Activated naive CD8-positive, alpha-beta T cell treated with anti-CD3 and anti-CD28 coated beads for 36 hours (primary cell): ENCODE results near the gene ZBED4. TPM values are rescaled to one million over a fixed set of nuclear protein-coding genes. Genes with fewer than 3 reads are reported as not detected.

Experiments used
- DNase-seq: peaks from one replicate; pipeline ENCODE4 v3.0.0; 2021
- H3K27ac Mint-ChIP-seq: one replicate; pipeline ENCODE4 v1.8.0; 2022; ENCODE audit warnings: mild to moderate bottlenecking, moderate library complexity, mixed read lengths
- H3K27me3 Mint-ChIP-seq: one replicate; pipeline ENCODE4 v1.8.0; 2022; ENCODE audit warnings: mild to moderate bottlenecking, mixed read lengths
- H3K36me3 Mint-ChIP-seq: one replicate; pipeline ENCODE4 v1.8.0; 2021; ENCODE audit warnings: mild to moderate bottlenecking, mixed read lengths
- H3K4me1 Mint-ChIP-seq: one replicate; pipeline ENCODE4 v1.8.0; 2021; ENCODE audit warnings: mixed read lengths
- H3K4me3 Mint-ChIP-seq: one replicate; pipeline ENCODE4 v1.8.0; 2022; ENCODE audit warnings: mild to moderate bottlenecking, moderate library complexity, mixed read lengths
- H3K9me3 Mint-ChIP-seq: one replicate; pipeline ENCODE4 v1.8.0; 2022; ENCODE audit warnings: mixed read lengths
- total RNA-seq, 2 experiments: library from RNA; stranded (reverse); gene quantifications; one replicate each; pipeline ENCODE4 v1.2.3, GENCODE V29; 2021

Gene ZBED4
- total RNA-seq, 2 experiments from 2014 or later: 20.6 to 20.7 TPM

DNA sequence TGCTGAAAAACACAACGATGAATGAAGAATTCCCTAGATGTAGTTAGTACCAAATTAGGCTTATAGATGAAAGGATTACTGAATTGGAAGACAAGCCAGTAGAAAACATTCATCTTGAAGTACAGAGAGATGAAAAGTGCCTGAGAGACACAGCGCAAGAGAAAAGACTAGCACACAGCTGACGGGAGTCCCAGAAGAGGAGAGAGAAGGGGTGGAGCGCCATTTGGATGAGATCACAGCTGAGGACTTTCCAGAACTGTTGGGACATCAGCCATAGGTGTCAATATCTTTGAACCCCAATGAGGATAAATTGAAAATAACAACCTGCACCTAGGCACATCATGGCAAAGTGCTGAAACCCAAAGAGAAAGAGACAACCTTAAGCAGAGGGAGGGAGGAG lies 39.4 kb downstream of the ZBED4 start:
- H3K4me1 Mint-ChIP-seq: peaks cover 2% of the 10 kb centered on the region

GRCh38 chr22:49894322-49895054 lies 40.8 kb downstream of the ZBED4 start:
- Mint-ChIP-seq H3K4me3 (no peak overlapping the region), H3K27me3 (no peaks in the 10 kb centered on the region), H3K4me1 (peaks cover 3% of the 10 kb centered on the region), H3K27ac (peak overlapping the region; percentile 10), H3K9me3 (peaks cover 2% of the 10 kb centered on the region), H3K36me3 (peaks cover 44% of the 10 kb centered on the region)
- DNase-seq: no peak

More for the DNA sequence above, 39.4 kb downstream of the ZBED4 start:
- H3K4me3 Mint-ChIP-seq: no peak overlapping the region
- no peak overlapping the region for H3K27ac Mint-ChIP-seq
- no peak for DNase-seq
- no peaks in the 10 kb centered on the region for H3K27me3 Mint-ChIP-seq
- H3K36me3 Mint-ChIP-seq: peaks cover 54% of the 10 kb centered on the region
- peaks cover 2% of the 10 kb centered on the region for H3K9me3 Mint-ChIP-seq

GRCh38 chr22:49896201-49896600 lies 42.6 kb downstream of the ZBED4 start:
- Mint-ChIP-seq H3K9me3 (peaks cover 3% of the 10 kb centered on the region), H3K36me3 (peaks cover 38% of the 10 kb centered on the region), H3K4me1 (peaks cover 6% of the 10 kb centered on the region), H3K27me3 (no peaks in the 10 kb centered on the region), H3K27ac (no peak overlapping the region), H3K4me3 (no peak overlapping the region)
- DNase-seq: no peak

- Mint-ChIP-seq H3K36me3 (peaks cover 40% of the 10 kb centered on the region), H3K9me3 (peaks cover 5% of the 10 kb centered on the region), H3K27me3 (no peaks in the 10 kb centered on the region), H3K4me3 (no peak overlapping the region), H3K4me1 (peaks cover 6% of the 10 kb centered on the region), H3K27ac (no peak overlapping the region)
- no peak for DNase-seq
Observed at GRCh38 chr22:49897015-49897684, 43.5 kb downstream of the ZBED4 start.

DNA sequence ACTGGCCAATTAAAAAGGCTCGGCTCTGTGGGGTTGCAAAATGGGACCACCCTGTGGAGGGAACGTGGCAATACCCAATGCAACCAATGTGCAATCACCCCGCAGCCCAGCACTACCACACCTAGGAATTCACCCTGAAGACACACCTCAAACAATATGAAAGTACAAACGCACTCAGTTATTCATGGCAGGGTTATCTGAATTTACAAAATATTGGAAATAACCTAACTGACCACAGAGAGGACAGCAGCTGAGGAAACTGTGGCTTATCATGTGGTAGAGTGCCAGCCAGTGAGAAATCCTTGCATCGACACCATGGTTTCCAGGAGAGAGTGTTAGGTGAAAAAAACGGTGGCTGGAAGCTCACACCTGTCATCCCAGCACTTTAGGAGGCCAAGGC lies 45.9 kb downstream of the ZBED4 start:
- peaks cover 6% of the 10 kb centered on the region for H3K4me1 Mint-ChIP-seq
- peaks cover 33% of the 10 kb centered on the region for H3K36me3 Mint-ChIP-seq
- no peak for DNase-seq
- H3K9me3 Mint-ChIP-seq: peaks cover 3% of the 10 kb centered on the region
- no peak overlapping the region for H3K27ac Mint-ChIP-seq
- H3K4me3 Mint-ChIP-seq: no peak overlapping the region
- H3K27me3 Mint-ChIP-seq: no peaks in the 10 kb centered on the region

DNA sequence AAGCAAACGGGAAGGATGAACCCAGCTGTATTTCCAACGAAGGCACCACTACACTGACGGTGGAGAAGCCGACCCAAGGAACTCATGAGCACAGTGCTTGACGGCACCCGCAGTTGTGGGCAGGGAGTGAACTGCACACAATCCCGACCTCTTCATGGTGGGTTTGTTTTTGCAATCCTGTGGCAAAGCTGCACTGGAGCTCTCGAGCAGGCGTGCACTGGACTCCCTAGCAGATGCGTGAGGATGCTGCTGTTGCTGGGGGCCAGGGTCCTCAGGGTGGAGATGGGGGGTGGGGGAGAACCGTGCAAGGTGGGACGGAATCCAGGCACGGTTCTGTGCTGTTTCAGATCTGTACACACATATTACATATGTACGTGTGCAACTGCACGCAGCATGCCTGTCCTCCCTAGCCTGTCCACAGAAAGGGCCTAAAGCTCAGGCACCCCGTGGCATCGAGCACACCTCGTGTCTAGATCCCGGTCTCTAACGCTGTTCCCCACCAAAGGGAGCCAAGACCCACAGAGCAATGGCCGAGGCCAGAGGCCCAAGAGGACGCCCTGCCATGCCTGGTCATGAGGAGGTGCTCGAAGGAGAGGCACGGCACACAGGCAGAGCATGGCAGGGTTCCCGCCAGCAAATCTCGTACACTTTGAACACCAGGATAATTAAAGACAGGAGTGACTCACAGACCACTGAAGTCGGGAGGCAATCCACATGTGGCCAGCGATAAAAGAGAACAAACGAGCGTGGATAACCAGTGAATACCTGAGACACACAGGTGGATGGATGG lies 47.0 kb downstream of the ZBED4 start:
- DNase-seq: no peak
- peaks cover 3% of the 10 kb centered on the region for H3K9me3 Mint-ChIP-seq
- H3K4me1 Mint-ChIP-seq: peaks cover 4% of the 10 kb centered on the region
- H3K27ac Mint-ChIP-seq: no peak overlapping the region
- H3K36me3 Mint-ChIP-seq: peaks cover 30% of the 10 kb centered on the region
- H3K4me3 Mint-ChIP-seq: no peak overlapping the region
- H3K27me3 Mint-ChIP-seq: no peaks in the 10 kb centered on the region

- H3K9me3 Mint-ChIP-seq: peaks cover 3% of the 10 kb centered on the region
- no peak for DNase-seq
- H3K27ac Mint-ChIP-seq: no peak overlapping the region
- H3K36me3 Mint-ChIP-seq: peaks cover 30% of the 10 kb centered on the region
- H3K4me3 Mint-ChIP-seq: no peak overlapping the region
- no peaks in the 10 kb centered on the region for H3K27me3 Mint-ChIP-seq
- H3K4me1 Mint-ChIP-seq: peaks cover 4% of the 10 kb centered on the region
Observed at GRCh38 chr22:49901457-49901856, 47.8 kb downstream of the ZBED4 start.

- H3K27me3 Mint-ChIP-seq: no peaks in the 10 kb centered on the region
- no peak overlapping the region for H3K27ac Mint-ChIP-seq
- H3K9me3 Mint-ChIP-seq: peaks cover 3% of the 10 kb centered on the region
- H3K4me1 Mint-ChIP-seq: peaks cover 6% of the 10 kb centered on the region
- peaks cover 34% of the 10 kb centered on the region for H3K36me3 Mint-ChIP-seq
- no peak overlapping the region for H3K4me3 Mint-ChIP-seq
- DNase-seq: no peak
Observed at GRCh38 chr22:49903322-49904039, 49.8 kb downstream of the ZBED4 start.

GRCh38 chr22:49904040-49904369 lies 50.4 kb downstream of the ZBED4 start:
- Mint-ChIP-seq H3K9me3 (peaks cover 3% of the 10 kb centered on the region), H3K36me3 (peaks cover 36% of the 10 kb centered on the region), H3K27ac (no peak overlapping the region), H3K4me3 (no peak overlapping the region), H3K27me3 (no peaks in the 10 kb centered on the region), H3K4me1 (peaks cover 6% of the 10 kb centered on the region)
- DNase-seq: no peak

DNA sequence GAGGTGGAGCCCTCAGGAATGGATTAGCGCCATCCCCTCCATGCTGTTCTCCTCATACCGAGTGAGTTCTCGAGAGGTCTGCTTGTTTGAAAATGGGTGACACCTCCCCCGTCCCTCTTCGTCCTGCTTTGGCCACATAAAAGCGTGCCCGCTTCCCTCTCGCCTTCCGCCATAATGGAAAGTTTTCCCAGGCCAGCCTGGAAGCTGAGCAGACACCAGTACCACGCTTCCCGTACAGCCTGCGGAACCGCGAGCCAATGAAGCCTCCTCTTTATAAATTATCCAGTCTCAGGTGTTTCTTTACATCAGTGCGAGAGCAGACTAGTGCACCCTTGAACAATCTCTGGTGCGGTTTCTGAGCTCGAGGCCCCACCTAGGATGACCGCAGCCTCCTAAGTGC lies 51.8 kb downstream of the ZBED4 start:
- H3K4me3 Mint-ChIP-seq: no peak overlapping the region
- H3K27ac Mint-ChIP-seq: no peak overlapping the region
- no peaks in the 10 kb centered on the region for H3K27me3 Mint-ChIP-seq
- peaks cover 2% of the 10 kb centered on the region for H3K4me1 Mint-ChIP-seq
- peaks cover 3% of the 10 kb centered on the region for H3K9me3 Mint-ChIP-seq
- H3K36me3 Mint-ChIP-seq: peaks cover 30% of the 10 kb centered on the region
- DNase-seq: no peak

DNA sequence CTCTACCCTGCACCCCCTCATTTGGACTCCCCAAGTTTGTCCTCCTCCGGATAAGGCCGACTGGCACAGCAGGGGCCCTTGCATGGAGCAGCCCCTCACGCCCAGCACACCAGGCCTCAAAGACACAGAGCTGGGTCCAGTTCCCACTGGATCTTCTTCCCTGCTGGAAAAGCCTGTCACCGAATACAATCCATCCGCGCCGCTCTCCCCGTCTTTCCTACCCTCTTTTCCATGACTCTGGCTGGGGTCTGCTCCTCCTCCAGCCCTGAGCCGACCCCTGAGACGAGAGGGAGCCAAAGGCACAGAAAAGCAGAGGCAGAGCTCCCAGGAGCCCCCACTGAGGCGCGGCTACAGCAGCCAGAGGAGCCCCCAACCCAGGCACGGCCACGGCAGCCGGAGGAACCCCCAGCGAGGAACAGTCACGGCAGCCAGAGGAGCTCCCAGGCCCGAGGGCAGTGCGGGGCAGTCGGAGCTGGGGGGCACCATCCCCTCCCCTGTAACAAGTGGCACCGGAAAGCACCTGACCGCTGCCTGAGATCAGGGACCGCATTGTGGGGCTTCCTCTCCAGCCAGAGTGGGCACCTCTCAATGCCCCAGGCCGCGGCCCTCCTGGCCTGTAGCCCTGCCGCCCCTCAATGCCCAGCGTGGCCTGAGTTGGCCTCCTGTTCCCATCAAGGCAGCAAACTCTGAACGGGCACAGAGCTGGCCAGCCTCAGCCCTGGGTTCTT lies 52.6 kb downstream of the ZBED4 start:
- no peak overlapping the region for H3K4me3 Mint-ChIP-seq
- no peaks in the 10 kb centered on the region for H3K27me3 Mint-ChIP-seq
- H3K36me3 Mint-ChIP-seq: peaks cover 24% of the 10 kb centered on the region
- peaks cover 1% of the 10 kb centered on the region for H3K9me3 Mint-ChIP-seq
- peaks cover 2% of the 10 kb centered on the region for H3K4me1 Mint-ChIP-seq
- DNase-seq: no peak
- no peak overlapping the region for H3K27ac Mint-ChIP-seq

DNA sequence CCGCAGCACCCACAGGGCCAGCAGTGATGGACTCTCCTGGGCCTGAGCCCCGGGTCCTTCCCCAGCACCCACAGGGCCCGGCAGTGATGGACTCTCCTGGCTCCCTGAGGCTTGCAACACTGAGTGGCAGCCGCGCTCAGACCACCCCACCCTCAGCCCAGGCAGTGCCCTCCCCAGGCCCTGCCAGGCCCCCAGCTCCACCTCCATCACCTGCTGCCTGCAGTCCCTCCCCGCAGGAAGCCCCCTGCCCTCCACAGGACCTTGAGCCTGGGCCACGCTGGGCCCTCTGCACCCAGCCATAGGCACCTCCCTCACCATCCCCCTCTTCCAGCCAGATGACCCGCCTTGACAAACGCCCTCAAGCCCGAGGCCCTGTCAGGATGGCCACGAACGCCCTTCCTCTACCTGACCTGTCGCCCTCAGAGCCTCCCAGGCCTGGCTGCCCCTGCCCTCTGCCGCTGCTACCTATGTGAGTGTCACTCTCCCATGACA lies 53.2 kb downstream of the ZBED4 start:
- Mint-ChIP-seq H3K9me3 (no peaks in the 10 kb centered on the region), H3K27ac (peak overlapping the region; percentile 57), H3K36me3 (peaks cover 18% of the 10 kb centered on the region), H3K4me3 (no peak overlapping the region), H3K27me3 (no peaks in the 10 kb centered on the region), H3K4me1 (peaks cover 2% of the 10 kb centered on the region)
- DNase-seq: no peak

DNA sequence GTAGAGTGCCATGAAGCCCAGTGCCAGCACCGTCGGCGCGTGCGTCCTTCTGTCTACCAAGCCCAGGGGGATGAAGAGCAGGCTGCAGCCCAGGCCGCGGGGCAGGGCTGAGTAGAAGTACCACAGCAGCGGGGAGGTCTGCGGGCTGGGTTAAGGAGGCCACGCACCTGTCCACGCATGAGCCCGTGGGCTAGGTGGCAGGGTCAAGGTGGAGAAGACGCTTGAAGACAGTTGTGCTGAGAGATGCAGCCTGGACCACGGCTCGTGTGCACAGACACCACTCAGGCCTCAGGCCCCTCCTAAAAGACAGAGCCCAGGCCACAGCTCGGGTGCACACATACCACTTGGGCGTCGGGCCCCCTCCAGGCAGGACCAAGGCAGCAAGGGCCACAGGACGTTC lies 54.2 kb downstream of the ZBED4 start:
- Mint-ChIP-seq H3K4me3 (no peak overlapping the region), H3K27ac (no peak overlapping the region), H3K4me1 (peaks cover 2% of the 10 kb centered on the region)

GRCh38 chr22:49909476-49910205 lies 56.0 kb downstream of the ZBED4 start:
- H3K27ac Mint-ChIP-seq: no peak overlapping the region
- DNase-seq: no peak
- H3K9me3 Mint-ChIP-seq: no peaks in the 10 kb centered on the region
- no peak overlapping the region for H3K4me3 Mint-ChIP-seq
- no peaks in the 10 kb centered on the region for H3K27me3 Mint-ChIP-seq
- H3K36me3 Mint-ChIP-seq: peaks cover 8% of the 10 kb centered on the region
- H3K4me1 Mint-ChIP-seq: peaks cover 2% of the 10 kb centered on the region

More for the DNA sequence above, 54.2 kb downstream of the ZBED4 start:
- H3K9me3 Mint-ChIP-seq: no peaks in the 10 kb centered on the region
- no peaks in the 10 kb centered on the region for H3K27me3 Mint-ChIP-seq
- no peak for DNase-seq
- peaks cover 14% of the 10 kb centered on the region for H3K36me3 Mint-ChIP-seq
